ENCODE results near the gene AAGAB.

Gene AAGAB

GRCh38 chr15:67187351-67187854 is 67.1 kb downstream of the AAGAB start:
- DNase-seq (ENCODE audit: low spot score), result no peak

GRCh38 chr15:67186688-67187087 is 67.8 kb downstream of the AAGAB start:
- no peak for DNase-seq (ENCODE audit: low spot score)

DNA sequence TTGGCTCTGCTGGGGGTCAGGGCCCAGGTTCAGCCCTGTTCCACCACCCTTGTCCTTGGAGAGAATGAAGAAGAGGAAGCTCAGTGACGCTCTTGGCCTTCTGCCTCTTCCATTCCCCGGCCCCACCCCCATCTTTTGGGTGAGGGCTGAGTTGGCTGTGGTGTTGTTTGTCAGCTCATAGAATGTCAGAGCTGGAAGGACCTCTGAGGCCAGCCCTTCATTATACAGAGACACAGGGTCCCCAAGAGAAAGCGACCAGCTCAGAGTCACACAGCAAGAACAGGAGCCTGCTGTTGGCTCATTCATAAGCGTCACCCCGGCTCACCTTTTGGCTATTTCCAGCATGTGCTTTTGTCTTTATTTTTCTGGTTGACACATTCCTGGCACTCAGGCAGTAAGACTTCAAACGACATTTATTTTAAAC is 68.2 kb downstream of the AAGAB start:
- no peak for DNase-seq (ENCODE audit: low spot score)

- DNase-seq (ENCODE audit: low spot score), result no peak
These were observed 68.7 kb downstream of the AAGAB start for GRCh38 chr15:67185621-67186225.

GRCh38 chr15:67185051-67185450 is 69.4 kb downstream of the AAGAB start:
- no peak for DNase-seq (ENCODE audit: low spot score)

- no peak for DNase-seq (ENCODE audit: low spot score)
These were observed 70.1 kb downstream of the AAGAB start for GRCh38 chr15:67184208-67184925.

DNA sequence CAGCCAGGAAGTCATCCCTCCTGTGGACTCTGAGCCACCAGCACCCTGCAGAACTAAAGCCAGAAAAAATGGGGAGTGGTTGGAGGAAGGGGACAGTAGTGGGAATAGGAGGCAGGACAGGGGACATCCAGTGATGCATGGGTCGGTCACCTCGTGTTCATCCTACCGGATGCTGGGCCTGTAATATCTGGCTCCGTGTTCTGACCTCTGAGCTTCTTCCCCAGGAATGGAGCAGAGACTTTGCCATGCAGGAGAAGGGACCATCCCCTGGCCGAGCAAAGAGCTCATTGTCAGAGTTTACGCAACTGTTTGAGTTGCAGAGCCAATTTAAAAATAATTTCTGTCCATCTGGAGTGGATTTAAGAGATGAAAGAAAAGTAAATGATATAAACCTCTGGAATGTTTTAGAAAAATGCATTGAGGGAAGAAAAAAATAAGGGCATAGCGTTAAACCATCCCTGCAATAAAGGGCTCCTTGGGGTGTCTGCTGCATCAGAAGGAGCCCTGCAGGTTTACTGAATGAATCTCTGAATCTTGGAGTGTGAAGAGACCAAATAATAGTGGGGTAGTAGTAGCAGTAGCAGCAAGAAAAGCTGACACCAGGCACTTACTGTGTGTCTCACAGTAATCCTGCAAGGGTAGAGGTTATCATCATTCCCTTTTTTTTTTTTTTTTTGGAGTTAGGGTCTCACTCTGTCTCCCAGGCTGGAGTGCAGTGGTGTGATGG is 70.9 kb downstream of the AAGAB start:
- no peak for DNase-seq (ENCODE audit: low spot score)

- no peak for DNase-seq (ENCODE audit: low spot score)
These were observed 73.2 kb downstream of the AAGAB start for GRCh38 chr15:67181221-67181639.

- no peak for DNase-seq (ENCODE audit: low spot score)
These were observed 73.8 kb downstream of the AAGAB start for GRCh38 chr15:67180514-67181191.

DNA sequence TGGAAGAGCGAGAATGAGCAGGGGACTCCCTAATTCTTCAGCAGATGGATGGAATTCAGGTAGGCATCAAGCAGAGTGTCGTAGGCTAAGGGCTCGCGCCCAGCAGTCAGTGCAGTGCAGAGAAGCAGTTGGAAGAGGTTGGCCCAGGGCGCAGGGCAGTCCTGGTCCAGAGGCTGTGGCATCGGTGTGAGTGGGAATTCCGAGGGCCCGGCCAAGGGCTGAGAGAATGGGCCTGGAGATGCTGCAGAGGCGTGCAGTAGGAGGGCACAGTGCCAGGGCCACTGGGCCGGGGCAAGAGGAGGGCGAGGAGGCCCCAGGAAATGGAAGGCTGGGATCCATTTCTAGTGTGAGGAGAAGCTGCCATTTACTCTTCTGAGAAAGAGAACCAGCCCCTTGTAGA is 74.4 kb downstream of the AAGAB start:
- no peak for DNase-seq (ENCODE audit: low spot score)

DNA sequence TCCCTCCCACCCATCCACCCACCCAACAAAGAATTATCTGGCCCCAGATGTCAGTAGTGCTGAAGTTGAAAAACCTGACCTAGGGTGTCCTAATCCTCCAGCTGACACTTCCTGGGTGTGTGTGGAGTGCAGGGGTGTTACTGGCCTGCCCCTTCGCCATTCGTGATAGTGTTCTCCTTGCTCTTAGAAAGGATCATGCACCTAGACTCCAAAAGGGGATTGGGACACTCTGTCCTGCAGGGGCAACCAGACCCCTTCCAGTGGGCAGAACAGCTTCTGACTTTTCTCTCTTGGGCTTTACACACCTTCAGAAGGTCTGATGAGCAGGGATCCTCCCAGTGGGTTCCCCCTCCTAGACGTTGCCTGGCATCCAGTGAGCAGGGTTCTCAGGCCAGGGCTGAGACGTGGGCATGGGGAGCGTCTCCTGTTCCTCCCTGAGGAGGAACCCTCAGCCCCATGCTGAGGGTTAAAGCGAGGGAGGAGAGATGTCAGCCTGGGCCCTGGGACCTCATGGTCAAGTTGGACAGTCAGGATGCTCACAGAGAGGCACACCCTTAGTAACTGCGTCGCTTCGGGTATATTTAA is 75.0 kb downstream of the AAGAB start:
- no peak for DNase-seq (ENCODE audit: low spot score)

DNA sequence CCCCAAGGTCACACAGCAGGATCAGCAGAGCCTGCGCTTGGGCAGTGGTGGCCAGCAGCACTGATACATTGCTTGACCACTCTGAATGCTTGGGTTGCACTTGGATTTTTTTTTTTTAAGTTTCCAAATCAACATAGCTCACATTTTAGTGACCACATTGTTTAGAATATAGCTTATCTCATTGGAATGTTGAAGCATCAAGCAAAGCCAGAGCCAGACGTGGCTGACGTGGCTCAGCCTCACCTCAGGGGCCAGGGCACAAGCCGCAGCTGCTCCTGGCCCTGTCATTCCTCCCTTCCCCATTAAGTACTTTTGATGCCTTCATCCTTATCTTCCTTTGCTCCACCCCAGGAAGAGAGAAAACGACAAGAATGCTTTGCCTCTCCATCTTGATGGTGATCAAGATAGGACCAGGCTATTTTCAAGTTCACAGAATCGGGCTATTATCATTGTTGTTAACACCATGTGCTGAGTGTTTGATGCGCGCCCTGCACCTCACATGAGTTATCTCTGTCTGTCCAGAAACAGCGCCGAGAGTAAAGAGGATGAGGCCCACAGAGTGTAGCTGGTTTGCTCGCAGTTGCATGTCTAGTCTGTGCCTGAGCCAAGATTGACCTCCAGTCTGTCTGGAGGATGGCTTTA is 75.8 kb downstream of the AAGAB start:
- DNase-seq (ENCODE audit: low spot score), result no peak

GRCh38 chr15:67177752-67178151 is 76.7 kb downstream of the AAGAB start:
- no peak for DNase-seq (ENCODE audit: low spot score)

DNA sequence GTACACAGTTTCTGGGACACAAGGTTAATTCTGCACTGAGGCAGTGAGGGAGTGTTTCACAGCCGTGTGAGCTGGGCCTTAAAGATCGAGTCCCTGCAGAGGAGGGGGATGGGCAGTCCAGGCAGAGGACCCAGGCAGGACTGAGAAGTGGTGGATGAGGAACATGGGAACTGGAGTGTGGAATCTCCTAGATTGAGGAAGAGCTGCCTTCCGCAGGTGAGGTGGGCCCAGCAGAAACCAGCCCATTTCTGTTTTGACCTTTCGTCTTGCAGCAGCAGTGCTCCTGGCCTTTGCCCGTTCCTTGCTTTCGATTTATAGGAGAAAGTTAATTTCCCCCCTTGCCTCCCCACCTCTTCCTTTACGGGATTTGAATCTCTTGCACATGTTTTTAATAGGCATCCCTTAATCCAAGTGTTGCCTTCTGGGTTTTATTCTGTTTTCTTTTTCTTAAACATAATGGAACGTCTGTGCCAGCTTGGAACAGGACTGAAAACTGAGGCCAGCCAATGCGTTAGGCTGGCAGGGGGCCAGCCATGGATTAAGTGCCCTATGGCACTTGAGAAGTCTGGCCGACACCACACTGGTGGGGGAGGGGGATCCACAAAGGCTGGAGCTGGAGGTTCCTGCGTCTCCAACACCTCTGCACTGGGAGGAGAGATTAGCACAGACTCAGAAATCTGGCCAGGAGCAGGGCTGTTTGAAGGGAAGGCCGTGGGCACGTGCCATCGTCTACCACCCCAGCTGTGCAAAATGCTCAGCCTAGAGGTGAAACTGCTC is 78.1 kb downstream of the AAGAB start:
- DNase-seq (ENCODE audit: low spot score), result no peak

DNA sequence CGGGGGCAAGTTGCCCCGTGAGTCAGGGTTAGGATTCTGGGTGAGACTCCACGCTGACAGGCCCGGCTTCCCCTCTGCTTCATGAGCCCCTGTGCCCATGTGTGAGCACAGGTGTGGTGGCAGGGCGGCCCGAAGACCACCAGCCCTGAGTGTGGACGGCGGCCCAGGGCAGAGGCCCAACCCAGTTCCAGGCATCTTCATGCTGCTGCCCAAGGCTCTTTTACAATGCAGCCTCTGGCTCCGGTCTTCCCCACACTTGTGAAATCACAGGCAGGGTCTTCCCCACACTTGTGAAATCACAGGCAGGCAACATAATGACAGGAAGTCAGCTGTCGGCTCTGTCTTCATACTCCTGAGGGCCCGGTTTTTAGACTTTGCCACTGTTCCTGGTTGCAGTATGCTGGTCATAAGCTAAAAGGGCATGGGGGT is 78.8 kb downstream of the AAGAB start:
- DNase-seq (ENCODE audit: low spot score), result no peak

DNA sequence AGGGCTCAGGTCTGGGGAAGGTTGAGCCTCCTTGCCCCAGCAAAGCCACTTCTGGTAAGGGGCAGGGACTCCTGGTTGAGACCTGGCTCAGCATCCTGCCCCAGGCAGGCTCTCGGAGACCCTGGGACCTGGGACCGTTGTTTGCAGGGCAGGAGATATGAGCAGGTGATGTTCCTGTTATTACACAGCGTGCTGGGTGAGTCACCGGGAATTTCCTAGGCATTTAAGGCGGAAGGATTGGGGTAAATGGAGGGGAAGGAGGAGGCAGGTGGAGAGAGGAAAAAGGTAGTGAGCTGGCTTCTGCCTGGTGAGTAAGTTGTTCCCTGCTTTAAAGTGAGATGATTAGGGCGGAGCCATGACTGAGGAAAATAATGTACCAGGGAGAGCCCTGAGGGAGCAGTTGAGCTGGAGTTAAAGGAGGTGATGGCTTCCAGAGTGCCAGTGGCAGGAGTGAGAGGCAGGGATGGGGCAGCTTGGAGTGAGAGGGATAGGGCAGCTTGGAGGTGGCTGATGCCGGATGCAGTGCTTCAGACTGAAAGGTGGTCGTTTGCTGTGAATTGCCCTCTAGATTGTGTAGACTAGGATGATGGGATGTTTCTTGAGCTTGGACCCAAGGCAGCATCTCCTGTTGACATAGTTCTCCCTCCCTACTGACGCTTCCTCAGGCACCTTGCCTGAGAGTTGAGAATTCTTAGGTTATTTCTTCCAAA is 79.4 kb downstream of the AAGAB start:
- DNase-seq (ENCODE audit: low spot score), result no peak

DNA sequence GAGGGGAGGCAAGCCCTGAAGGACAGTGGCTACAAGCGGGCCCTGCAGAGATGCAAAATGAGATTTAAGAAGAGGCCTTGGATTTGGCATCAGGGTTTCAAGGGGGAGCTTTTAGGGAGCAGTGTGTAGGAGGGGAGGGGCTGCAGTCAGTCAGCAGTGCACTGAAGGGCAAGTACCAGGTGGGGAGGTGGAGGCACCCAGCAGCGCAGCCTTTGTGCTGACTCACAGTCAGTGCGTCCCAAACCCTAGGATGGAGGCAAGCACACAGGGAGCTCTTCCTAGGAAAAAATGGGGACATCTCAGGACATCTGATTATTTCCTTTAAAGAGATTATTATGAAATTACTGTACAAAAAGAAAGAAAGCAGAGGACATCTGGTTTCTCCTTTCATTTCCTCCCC is 80.0 kb downstream of the AAGAB start:
- no peak for DNase-seq (ENCODE audit: low spot score)

DNA sequence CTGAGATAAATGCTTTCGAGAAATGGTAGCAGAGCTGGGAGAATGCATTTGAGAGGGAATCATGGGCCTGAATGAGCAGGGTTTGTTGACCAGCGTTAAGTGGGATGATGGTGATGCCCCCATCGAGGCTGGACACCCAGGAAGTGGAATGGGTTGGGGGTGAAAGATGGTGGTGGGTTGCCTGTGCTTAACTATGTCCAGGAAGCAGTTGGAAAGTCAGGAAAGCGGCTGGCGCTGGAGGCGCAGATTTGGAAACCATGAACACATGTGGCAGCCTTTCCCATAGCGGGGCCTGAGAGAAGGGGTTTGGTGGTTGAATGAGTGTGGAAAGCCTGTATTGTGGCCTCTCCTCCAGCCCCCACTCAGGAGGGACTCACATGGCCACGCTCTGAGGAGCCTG is 80.7 kb downstream of the AAGAB start:
- DNase-seq (ENCODE audit: low spot score), result no peak

DNA sequence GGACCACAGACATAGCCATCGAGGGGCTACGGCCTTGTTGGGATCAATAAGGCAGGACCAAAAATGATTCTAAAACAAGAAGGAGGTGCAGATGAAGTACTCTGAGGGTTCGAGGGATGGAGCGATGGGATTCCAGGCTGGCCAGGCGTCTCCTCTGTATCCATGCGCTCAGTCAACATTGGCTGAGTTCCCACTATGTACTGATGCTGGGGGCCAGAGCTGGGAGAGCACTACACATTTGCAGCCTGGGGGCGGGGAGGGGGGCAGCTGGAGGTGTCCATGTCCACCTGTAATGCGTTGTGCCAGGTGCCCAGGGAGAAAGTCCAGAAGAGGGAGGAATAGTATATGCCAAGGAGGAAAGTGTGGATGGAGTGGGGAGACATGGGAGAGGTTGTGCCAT is 81.5 kb downstream of the AAGAB start:
- no peak for DNase-seq (ENCODE audit: low spot score)

- no peak for DNase-seq (ENCODE audit: low spot score)
These were observed 82.3 kb downstream of the AAGAB start for GRCh38 chr15:67172172-67172571.
